Measurements from ENCODE around the gene CBFB. TPM values are rescaled to one million over a fixed set of nuclear protein-coding genes. Genes with fewer than 3 reads are reported as not detected.
A peak's percentile ranks its signal among the peaks of the same experiment; 100 is the strongest.

The CBFB gene
- total and polyA plus RNA-seq, 2 of the 13 experiments (the other 11 are each of a cell fraction or from before 2014, with no cell fraction given), result 22.1 to 70.8 TPM

DNA sequence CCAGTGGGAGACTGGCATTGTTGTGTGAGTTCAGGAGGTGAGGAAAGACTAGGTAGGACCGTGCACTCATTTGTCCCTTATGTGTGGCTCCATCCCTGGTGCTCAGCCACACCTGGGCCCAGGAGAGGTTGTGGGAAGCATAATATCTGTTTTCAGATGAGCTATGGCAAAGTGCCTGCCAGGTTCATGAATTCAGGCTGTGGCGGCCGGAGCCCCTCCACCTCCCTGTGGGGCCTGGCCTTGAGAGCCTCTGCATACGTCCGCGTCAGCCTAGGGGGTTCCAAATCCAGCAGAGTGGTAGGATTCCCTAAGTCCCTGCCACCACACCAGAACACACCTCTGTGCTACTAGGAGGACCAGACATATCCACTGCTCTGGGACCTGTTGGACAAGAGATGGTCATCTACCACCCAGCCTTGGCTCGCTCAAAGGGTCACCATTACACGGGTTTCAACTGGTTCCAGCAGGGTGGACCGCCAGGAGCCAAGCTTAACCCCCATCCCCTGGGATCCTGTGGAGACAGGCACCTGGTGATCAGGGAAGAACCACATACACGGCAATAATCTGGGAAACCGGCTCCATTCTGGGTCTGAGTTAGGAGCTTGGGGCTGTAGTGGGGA, 119.8 kb downstream of the CBFB start (continued):
- TF ChIP-seq, protein P1, sequence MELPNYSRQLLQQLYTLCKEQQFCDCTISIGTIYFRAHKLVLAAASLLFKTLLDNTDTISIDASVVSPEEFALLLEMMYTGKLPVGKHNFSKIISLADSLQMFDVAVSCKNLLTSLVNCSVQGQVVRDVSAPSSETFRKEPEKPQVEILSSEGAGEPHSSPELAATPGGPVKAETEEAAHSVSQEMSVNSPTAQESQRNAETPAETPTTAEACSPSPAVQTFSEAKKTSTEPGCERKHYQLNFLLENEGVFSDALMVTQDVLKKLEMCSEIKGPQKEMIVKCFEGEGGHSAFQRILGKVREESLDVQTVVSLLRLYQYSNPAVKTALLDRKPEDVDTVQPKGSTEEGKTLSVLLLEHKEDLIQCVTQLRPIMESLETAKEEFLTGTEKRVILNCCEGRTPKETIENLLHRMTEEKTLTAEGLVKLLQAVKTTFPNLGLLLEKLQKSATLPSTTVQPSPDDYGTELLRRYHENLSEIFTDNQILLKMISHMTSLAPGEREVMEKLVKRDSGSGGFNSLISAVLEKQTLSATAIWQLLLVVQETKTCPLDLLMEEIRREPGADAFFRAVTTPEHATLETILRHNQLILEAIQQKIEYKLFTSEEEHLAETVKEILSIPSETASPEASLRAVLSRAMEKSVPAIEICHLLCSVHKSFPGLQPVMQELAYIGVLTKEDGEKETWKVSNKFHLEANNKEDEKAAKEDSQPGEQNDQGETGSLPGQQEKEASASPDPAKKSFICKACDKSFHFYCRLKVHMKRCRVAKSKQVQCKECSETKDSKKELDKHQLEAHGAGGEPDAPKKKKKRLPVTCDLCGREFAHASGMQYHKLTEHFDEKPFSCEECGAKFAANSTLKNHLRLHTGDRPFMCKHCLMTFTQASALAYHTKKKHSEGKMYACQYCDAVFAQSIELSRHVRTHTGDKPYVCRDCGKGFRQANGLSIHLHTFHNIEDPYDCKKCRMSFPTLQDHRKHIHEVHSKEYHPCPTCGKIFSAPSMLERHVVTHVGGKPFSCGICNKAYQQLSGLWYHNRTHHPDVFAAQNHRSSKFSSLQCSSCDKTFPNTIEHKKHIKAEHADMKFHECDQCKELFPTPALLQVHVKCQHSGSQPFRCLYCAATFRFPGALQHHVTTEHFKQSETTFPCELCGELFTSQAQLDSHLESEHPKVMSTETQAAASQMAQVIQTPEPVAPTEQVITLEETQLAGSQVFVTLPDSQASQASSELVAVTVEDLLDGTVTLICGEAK (IDR thresholded peaks at IDR 0.05), result no peak
- TF ChIP-seq, protein P1 (CRISPR knock-in tag; IDR thresholded peaks at IDR 0.05), result 0 out of 2 replicates have a peak, but pooled peaks have one; percentile 7
- TF ChIP-seq FOXA1 (IDR thresholded peaks at IDR 0.05) (no peak), FOXA1 (CRISPR knock-in tag; IDR thresholded peaks at IDR 0.05) (no peak), POLR2AphosphoS2 (IDR thresholded peaks at IDR 0.05; ENCODE audit: low read depth, low read length) (peak; percentile 66; the same call in 1 of the 2 replicates), TEAD2 (CRISPR knock-in tag; IDR thresholded peaks at IDR 0.05) (0 out of 2 replicates have a peak, but pooled peaks have one; percentile 28), HNRNPL (IDR thresholded peaks at IDR 0.05; ENCODE audit: low read depth, low read length) (no peak)
- TF ChIP-seq, protein P2, sequence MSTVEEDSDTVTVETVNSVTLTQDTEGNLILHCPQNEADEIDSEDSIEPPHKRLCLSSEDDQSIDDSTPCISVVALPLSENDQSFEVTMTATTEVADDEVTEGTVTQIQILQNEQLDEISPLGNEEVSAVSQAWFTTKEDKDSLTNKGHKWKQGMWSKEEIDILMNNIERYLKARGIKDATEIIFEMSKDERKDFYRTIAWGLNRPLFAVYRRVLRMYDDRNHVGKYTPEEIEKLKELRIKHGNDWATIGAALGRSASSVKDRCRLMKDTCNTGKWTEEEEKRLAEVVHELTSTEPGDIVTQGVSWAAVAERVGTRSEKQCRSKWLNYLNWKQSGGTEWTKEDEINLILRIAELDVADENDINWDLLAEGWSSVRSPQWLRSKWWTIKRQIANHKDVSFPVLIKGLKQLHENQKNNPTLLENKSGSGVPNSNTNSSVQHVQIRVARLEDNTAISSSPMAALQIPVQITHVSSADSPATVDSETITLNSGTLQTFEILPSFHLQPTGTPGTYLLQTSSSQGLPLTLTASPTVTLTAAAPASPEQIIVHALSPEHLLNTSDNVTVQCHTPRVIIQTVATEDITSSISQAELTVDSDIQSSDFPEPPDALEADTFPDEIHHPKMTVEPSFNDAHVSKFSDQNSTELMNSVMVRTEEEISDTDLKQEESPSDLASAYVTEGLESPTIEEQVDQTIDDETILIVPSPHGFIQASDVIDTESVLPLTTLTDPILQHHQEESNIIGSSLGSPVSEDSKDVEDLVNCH (CRISPR knock-in tag; IDR thresholded peaks at IDR 0.05), result no peak
- TF ChIP-seq, protein P3, sequence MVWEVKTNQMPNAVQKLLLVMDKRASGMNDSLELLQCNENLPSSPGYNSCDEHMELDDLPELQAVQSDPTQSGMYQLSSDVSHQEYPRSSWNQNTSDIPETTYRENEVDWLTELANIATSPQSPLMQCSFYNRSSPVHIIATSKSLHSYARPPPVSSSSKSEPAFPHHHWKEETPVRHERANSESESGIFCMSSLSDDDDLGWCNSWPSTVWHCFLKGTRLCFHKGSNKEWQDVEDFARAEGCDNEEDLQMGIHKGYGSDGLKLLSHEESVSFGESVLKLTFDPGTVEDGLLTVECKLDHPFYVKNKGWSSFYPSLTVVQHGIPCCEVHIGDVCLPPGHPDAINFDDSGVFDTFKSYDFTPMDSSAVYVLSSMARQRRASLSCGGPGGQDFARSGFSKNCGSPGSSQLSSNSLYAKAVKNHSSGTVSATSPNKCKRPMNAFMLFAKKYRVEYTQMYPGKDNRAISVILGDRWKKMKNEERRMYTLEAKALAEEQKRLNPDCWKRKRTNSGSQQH (CRISPR knock-in tag; IDR thresholded peaks at IDR 0.05; ENCODE audit: low read depth), result no peak
- TF ChIP-seq, protein P4, sequence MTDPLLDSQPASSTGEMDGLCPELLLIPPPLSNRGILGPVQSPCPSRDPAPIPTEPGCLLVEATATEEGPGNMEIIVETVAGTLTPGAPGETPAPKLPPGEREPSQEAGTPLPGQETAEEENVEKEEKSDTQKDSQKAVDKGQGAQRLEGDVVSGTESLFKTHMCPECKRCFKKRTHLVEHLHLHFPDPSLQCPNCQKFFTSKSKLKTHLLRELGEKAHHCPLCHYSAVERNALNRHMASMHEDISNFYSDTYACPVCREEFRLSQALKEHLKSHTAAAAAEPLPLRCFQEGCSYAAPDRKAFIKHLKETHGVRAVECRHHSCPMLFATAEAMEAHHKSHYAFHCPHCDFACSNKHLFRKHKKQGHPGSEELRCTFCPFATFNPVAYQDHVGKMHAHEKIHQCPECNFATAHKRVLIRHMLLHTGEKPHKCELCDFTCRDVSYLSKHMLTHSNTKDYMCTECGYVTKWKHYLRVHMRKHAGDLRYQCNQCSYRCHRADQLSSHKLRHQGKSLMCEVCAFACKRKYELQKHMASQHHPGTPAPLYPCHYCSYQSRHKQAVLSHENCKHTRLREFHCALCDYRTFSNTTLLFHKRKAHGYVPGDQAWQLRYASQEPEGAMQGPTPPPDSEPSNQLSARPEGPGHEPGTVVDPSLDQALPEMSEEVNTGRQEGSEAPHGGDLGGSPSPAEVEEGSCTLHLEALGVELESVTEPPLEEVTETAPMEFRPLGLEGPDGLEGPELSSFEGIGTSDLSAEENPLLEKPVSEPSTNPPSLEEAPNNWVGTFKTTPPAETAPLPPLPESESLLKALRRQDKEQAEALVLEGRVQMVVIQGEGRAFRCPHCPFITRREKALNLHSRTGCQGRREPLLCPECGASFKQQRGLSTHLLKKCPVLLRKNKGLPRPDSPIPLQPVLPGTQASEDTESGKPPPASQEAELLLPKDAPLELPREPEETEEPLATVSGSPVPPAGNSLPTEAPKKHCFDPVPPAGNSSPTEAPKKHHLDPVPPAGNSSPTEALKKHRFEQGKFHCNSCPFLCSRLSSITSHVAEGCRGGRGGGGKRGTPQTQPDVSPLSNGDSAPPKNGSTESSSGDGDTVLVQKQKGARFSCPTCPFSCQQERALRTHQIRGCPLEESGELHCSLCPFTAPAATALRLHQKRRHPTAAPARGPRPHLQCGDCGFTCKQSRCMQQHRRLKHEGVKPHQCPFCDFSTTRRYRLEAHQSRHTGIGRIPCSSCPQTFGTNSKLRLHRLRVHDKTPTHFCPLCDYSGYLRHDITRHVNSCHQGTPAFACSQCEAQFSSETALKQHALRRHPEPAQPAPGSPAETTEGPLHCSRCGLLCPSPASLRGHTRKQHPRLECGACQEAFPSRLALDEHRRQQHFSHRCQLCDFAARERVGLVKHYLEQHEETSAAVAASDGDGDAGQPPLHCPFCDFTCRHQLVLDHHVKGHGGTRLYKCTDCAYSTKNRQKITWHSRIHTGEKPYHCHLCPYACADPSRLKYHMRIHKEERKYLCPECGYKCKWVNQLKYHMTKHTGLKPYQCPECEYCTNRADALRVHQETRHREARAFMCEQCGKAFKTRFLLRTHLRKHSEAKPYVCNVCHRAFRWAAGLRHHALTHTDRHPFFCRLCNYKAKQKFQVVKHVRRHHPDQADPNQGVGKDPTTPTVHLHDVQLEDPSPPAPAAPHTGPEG (CRISPR knock-in tag; IDR thresholded peaks at IDR 0.05), result 0 out of 2 replicates have a peak, but pooled peaks have one; percentile 18
